H1 (cell line): Measurements from ENCODE around the gene PPP3CB. TPM values are rescaled to one million over a fixed set of nuclear protein-coding genes. Genes with fewer than 3 reads are reported as not detected.

Experiments
- CTCF ChIA-PET: fragments of 300-600 bp; sonication (Branson Sonifier 250); formaldehyde crosslinking; loops from one replicate; lab custom pipeline; 2021; ENCODE audit not compliant: partially characterized antibody; lab: Charles Lee
- POLR2A ChIA-PET: fragments of 300-600 bp; sonication (Branson Sonifier 250); formaldehyde crosslinking; loops from one replicate; lab custom pipeline; 2021; ENCODE audit warnings: inconsistent platforms; ENCODE audit not compliant: partially characterized antibody; lab: Charles Lee
- DNase-seq, 2 experiments: peaks; one replicate each; pipeline versions ENCODE4 v3.0.0 to v3.0.0-alpha.2; 2010 to 2022; ENCODE audit warnings: low spot score in 2 of 2, low read depth in 1 of 2, mixed read lengths in 1 of 2
- FAIRE-seq: peaks from 2 replicates; lab custom pipeline; 2011; peaks lifted over from hg19 to GRCh38; lab: Jason Lieb, UNC
- H2AFZ ChIP-seq: 2 replicates; pipeline ENCODE4 v1.8.1; 2012; ENCODE audit warnings: low read length, inconsistent platforms
- H2AK5ac ChIP-seq: 2 replicates; pipeline ENCODE4 v1.6.1; 2013; ENCODE audit warnings: low read depth, low read length
- H2BK120ac ChIP-seq: replicated peaks from 2 replicates; pipeline ENCODE3; 2013; ENCODE audit warnings: low read depth, low read length, inconsistent platforms
- H2BK12ac ChIP-seq: 2 replicates; pipeline ENCODE4 v1.6.1; 2013; ENCODE audit warnings: low read depth, low read length
- H2BK15ac ChIP-seq: 2 replicates; pipeline ENCODE4 v1.6.1; 2013; ENCODE audit warnings: low read length
- H2BK20ac ChIP-seq: 2 replicates; pipeline ENCODE4 v1.6.1; 2013; ENCODE audit warnings: low read length
- H2BK5ac ChIP-seq: 2 replicates; pipeline ENCODE4 v1.6.1; 2013; ENCODE audit warnings: low read depth, low read length
- H3K14ac ChIP-seq: 2 replicates; pipeline ENCODE4 v1.6.1; 2013; ENCODE audit warnings: inconsistent platforms; ENCODE audit not compliant: insufficient read length
- H3K18ac ChIP-seq: 2 replicates; pipeline ENCODE4 v1.6.1; 2013; ENCODE audit warnings: low read length; ENCODE audit errors: extremely low read depth
- H3K23ac ChIP-seq: 2 replicates; pipeline ENCODE4 v1.6.1; 2013; ENCODE audit warnings: inconsistent platforms; ENCODE audit not compliant: insufficient read length
- H3K23me2 ChIP-seq: 2 replicates; pipeline ENCODE4 v1.6.1; 2013; ENCODE audit warnings: low read depth, low read length
- H3K27ac ChIP-seq: 2 replicates; pipeline ENCODE4 v1.6.1; 2011; ENCODE audit warnings: low read depth, low read length, inconsistent platforms
- H3K27me3 ChIP-seq, 4 experiments: replicated peaks in 1 of 4; 1 replicate in 1 of 4; 2 replicates in 3 of 4; pipeline versions ENCODE4 v1.6.1 to v1.8.1; 2011 to 2013; ENCODE audit warnings: low read length in 3 of 4, mild to moderate bottlenecking in 3 of 4, inconsistent platforms in 2 of 4, mixed read lengths in 2 of 4, moderate library complexity in 1 of 4; ENCODE audit not compliant: control insufficient read depth in 3 of 4, insufficient read depth in 3 of 4; ENCODE audit errors: extremely low read depth in 1 of 4
- H3K36me3 ChIP-seq, 4 experiments: 2 replicates each; pipeline versions ENCODE4 v1.6.1 to v1.8.1; 2011 to 2013; ENCODE audit warnings: mild to moderate bottlenecking in 4 of 4, low read length in 3 of 4, moderate library complexity in 2 of 4, control low read depth in 1 of 4, inconsistent platforms in 1 of 4; ENCODE audit not compliant: insufficient read depth in 4 of 4, control insufficient read depth in 2 of 4
- H3K4ac ChIP-seq: replicated peaks from 2 replicates; pipeline ENCODE3; 2013; ENCODE audit warnings: low read length, low read depth, mixed read lengths, inconsistent platforms; ENCODE audit not compliant: insufficient read length
- H3K4me1 ChIP-seq, 4 experiments: replicated peaks in 1 of 4; 1 replicate in 1 of 4; 2 replicates in 3 of 4; pipeline versions ENCODE4 v1.6.1 to v1.8.1; 2011 to 2013; ENCODE audit warnings: low read length in 3 of 4, inconsistent platforms in 2 of 4, mixed read lengths in 1 of 4; ENCODE audit not compliant: insufficient read depth in 4 of 4, control insufficient read depth in 3 of 4
- H3K4me2 ChIP-seq, 2 experiments: 2 replicates each; pipeline versions ENCODE4 v1.6.1 to v1.8.1; 2011 to 2013; ENCODE audit warnings: low read depth in 2 of 2, low read length in 2 of 2, control low read depth in 1 of 2, inconsistent platforms in 1 of 2, mild to moderate bottlenecking in 1 of 2; ENCODE audit not compliant: insufficient read depth in 1 of 2
- H3K4me3 ChIP-seq, 4 experiments: fragments of 200-600, 300-600 bp in 1 of 4; sonication (generic), shearing (Covaris generic), sonication (Bioruptor Twin) in 1 of 4; 2 replicates each; pipeline versions ENCODE4 v1.5.1 to v1.8.1; 2011 to 2016; ENCODE audit warnings: low read length in 4 of 4, low read depth in 3 of 4, control low read depth in 2 of 4, inconsistent platforms in 2 of 4, mild to moderate bottlenecking in 2 of 4, mixed read lengths in 1 of 4, moderate library complexity in 1 of 4; ENCODE audit not compliant: insufficient read depth in 2 of 4; ENCODE audit errors: extremely low read depth in 1 of 4
- H3K56ac ChIP-seq: replicated peaks from 2 replicates; pipeline ENCODE3; 2013; ENCODE audit warnings: low read depth, mild to moderate bottlenecking, mixed read lengths, low read length, inconsistent platforms; ENCODE audit not compliant: insufficient read length
- H3K79me1 ChIP-seq: 2 replicates; pipeline ENCODE4 v1.6.1; 2013; ENCODE audit warnings: low read depth, low read length, control low read depth
- H3K79me2 ChIP-seq, 2 experiments: 2 replicates each; pipeline versions ENCODE4 v1.6.1 to v1.8.1; 2012 to 2013; ENCODE audit warnings: low read length in 2 of 2, mild to moderate bottlenecking in 2 of 2, inconsistent platforms in 1 of 2; ENCODE audit not compliant: insufficient read depth in 2 of 2, control insufficient read depth in 1 of 2
- H3K9ac ChIP-seq, 4 experiments: replicated peaks in 1 of 4; 1 replicate in 1 of 4; 2 replicates in 3 of 4; pipeline versions ENCODE4 v1.6.1 to v1.8.1; 2011 to 2013; ENCODE audit warnings: low read depth in 3 of 4, low read length in 3 of 4, control low read depth in 2 of 4, mild to moderate bottlenecking in 2 of 4, moderate library complexity in 2 of 4, inconsistent platforms in 1 of 4; ENCODE audit errors: extremely low read depth in 1 of 4
- H3K9me3 ChIP-seq, 2 experiments: 2 replicates each; pipeline versions ENCODE4 v1.6.1 to v1.8.1; 2012 to 2013; ENCODE audit warnings: mild to moderate bottlenecking in 2 of 2, moderate library complexity in 2 of 2, control low read depth in 1 of 2, inconsistent platforms in 1 of 2, low read depth in 1 of 2, low read length in 1 of 2, mixed read lengths in 1 of 2; ENCODE audit not compliant: insufficient read depth in 2 of 2
- H4K20me1 ChIP-seq, 2 experiments: replicated peaks in 1 of 2; 2 replicates each; pipeline versions ENCODE3 to v1.8.1; 2011 to 2013; ENCODE audit warnings: inconsistent platforms in 2 of 2, low read length in 2 of 2, mild to moderate bottlenecking in 1 of 2; ENCODE audit not compliant: insufficient read depth in 2 of 2, control insufficient read depth in 1 of 2
- H4K5ac ChIP-seq: 2 replicates; pipeline ENCODE4 v1.6.1; 2013; ENCODE audit warnings: low read length, low read depth, mixed read lengths, inconsistent platforms; ENCODE audit not compliant: insufficient read length
- H4K8ac ChIP-seq: 2 replicates; pipeline ENCODE4 v1.8.0; 2013; ENCODE audit warnings: mild to moderate bottlenecking, moderate library complexity, low read length, inconsistent platforms; ENCODE audit not compliant: insufficient read depth; ENCODE audit errors: extremely low read depth
- H4K91ac ChIP-seq: replicated peaks from 2 replicates; pipeline ENCODE3; 2013; ENCODE audit warnings: low read length, mixed read lengths, inconsistent platforms; ENCODE audit not compliant: insufficient read length
- HDAC2 ChIP-seq, 2 experiments: fragments of 300-600 bp in 1 of 2; sonication (generic) in 1 of 2; IDR thresholded peaks; 2 replicates each; pipeline ENCODE4 v1.6.1; 2011 to 2012; ENCODE audit warnings: low read depth in 2 of 2, low read length in 2 of 2, mild to moderate bottlenecking in 2 of 2, moderate library complexity in 2 of 2, borderline replicate concordance in 1 of 2, inconsistent platforms in 1 of 2
- PHF8 ChIP-seq: fragments of 200-600 bp; sonication (generic); conservative IDR thresholded peaks from 2 replicates; pipeline ENCODE4 v1.7.1; 2012; ENCODE audit warnings: low read depth, mild to moderate bottlenecking, inconsistent platforms, low read length, moderate library complexity
- TCF12 ChIP-seq: IDR thresholded peaks from 2 replicates; pipeline ENCODE4 v1.6.1; 2011; ENCODE audit warnings: low read depth, mild to moderate bottlenecking, low read length
- ZNF274 ChIP-seq: IDR thresholded peaks from 2 replicates; pipeline ENCODE4 v1.7.0; 2012; ENCODE audit warnings: low read length, borderline replicate concordance; ENCODE audit errors: extremely low read depth
- WGBS, 2 experiments: shearing (Covaris generic) in 1 of 2; methylation state at CpG; one replicate each; pipeline versions ENCODE4 v1.1.6 to v1.1.7; 2013 to 2015; ENCODE audit warnings: low lambda C conversion rate in 2 of 2, mixed read lengths in 2 of 2, inconsistent platforms in 1 of 2, low coverage in 1 of 2, missing lambda C conversion rate in 1 of 2; ENCODE audit not compliant: insufficient replicate concordance in 2 of 2, insufficient coverage in 1 of 2, insufficient read length in 1 of 2; ENCODE audit errors: extremely low coverage in 1 of 2, missing lambda C conversion rate in 1 of 2; 5-methylcytosine and 5-hydroxymethylcytosine counted together
- polyA plus RNA-seq, 7 experiments: library from polyadenylated mRNA; depleted of rRNA in 3 of 7; stranded (reverse) in 5 of 7; unstranded in 2 of 7; fragments of >200 nt in 5 of 7; fragments of 200-250 nt in 2 of 7; gene quantifications; 1 replicate in 5 of 7; 2 replicates in 1 of 7; 4 replicates in 1 of 7; pipeline versions ENCODE4 v1.2.1 to v1.2.3, GENCODE V29; 2011 to 2013; ENCODE audit warnings: missing spikeins in 2 of 7, mixed read lengths in 2 of 7
- total RNA-seq: library from RNA; stranded (reverse); fragmentation: NEBNext Ultra II Directional; extraction: Animal tissue kit (Norgen Biotek cat#: 25700); gene quantifications from 2 replicates; pipeline ENCODE4 v1.2.1, GENCODE V29; 2021

The PPP3CB gene
- total and polyA plus RNA-seq, 2 of the 8 experiments (the other 6 are each of a cell fraction or from before 2014, with no cell fraction given), result 10.5 to 36.3 TPM

GRCh38 chr10:73410897-73411296, 84.9 kb downstream of the PPP3CB start:
- no peak overlapping the region for H4K91ac ChIP-seq
- peaks cover 0 to 4% of the 10 kb centered on the region in 2 experiments for H4K20me1 ChIP-seq
- no peak overlapping the region for H2AFZ ChIP-seq
- no peak overlapping the region for H3K23ac ChIP-seq
- no peak overlapping the region for H4K8ac ChIP-seq
- no peak overlapping the region for H2BK15ac ChIP-seq
- no peaks in the 10 kb centered on the region for H3K27me3 ChIP-seq
- H3K18ac ChIP-seq, result no peak overlapping the region
- H3K36me3 ChIP-seq, result no peaks in the 10 kb centered on the region; a peak in 1 of 8 replicates
- CTCF ChIA-PET, result interaction anchor here (0.6 to 1.9 kb wide), 3 partner anchors 13 to 769 kb away, joined by 3 to 5 read pairs (median 3); no protein-coding TSS in a partner anchor
- POLR2A ChIA-PET, result interaction anchor here (0.5 to 1.8 kb wide), 2 partner anchors 23 to 85 kb away, joined by 3 to 6 read pairs; partner anchors contain the start of genes MSS51 and PPP3CB
- H2AK5ac ChIP-seq, result no peak overlapping the region
- no peak overlapping the region for H3K56ac ChIP-seq
- H3K9me3 ChIP-seq, result no peaks in the 10 kb centered on the region
- no peak overlapping the region for H2BK20ac ChIP-seq
- peaks cover 2 to 8% (median 4%) of the 10 kb centered on the region in 4 experiments; a peak in 5 of 7 replicates for H3K4me1 ChIP-seq
- H3K4me3 ChIP-seq, result no peak overlapping the region
- no peak overlapping the region for H3K4ac ChIP-seq
- H3K27ac ChIP-seq, result no peak overlapping the region
- DNase-seq (no peak), FAIRE-seq (no peak)
- no peak overlapping the region for H2BK120ac ChIP-seq
- H3K79me1 ChIP-seq, result peaks cover 6% of the 10 kb centered on the region
- 85% methylated on average over 1 of the region's 1 CpG; no CpG with 5 or more reads in 1 of the 2 experiments for WGBS, 2 experiments
- peaks cover 7% of the 10 kb centered on the region for H3K23me2 ChIP-seq
- peaks cover 3 to 66% of the 10 kb centered on the region in 2 experiments; a peak in 3 of 4 replicates for H3K79me2 ChIP-seq
- no peak overlapping the region for H3K9ac ChIP-seq
- no peak overlapping the region for H3K4me2 ChIP-seq
- no peak overlapping the region for H2BK5ac ChIP-seq
- no peak overlapping the region for H4K5ac ChIP-seq
- H2BK12ac ChIP-seq, result no peak overlapping the region
- no peak overlapping the region for H3K14ac ChIP-seq
- TF ChIP-seq PHF8 (no peak), HDAC2 (IDR thresholded peaks at IDR 0.05; ENCODE audit: borderline replicate concordance in 1 of 2, low read depth in 2 of 2, low read length in 2 of 2) (no peak), TCF12 (no peak), ZNF274 (no peak)
